Activated CD4-positive, alpha-beta T cell treated with anti-CD3 and anti-CD28 coated beads for 1 hour (primary cell): ENCODE measurements around the gene ARID4B.
"Not testable (repeated sequence)": the region's sequence is repeated elsewhere in the genome, so short reads cannot be mapped to it uniquely, and the experiment has no call there.

Experiments used
- DNase-seq: peaks from one replicate; pipeline ENCODE4 v3.0.0-alpha.2; 2020

ARID4B gene, protein sequence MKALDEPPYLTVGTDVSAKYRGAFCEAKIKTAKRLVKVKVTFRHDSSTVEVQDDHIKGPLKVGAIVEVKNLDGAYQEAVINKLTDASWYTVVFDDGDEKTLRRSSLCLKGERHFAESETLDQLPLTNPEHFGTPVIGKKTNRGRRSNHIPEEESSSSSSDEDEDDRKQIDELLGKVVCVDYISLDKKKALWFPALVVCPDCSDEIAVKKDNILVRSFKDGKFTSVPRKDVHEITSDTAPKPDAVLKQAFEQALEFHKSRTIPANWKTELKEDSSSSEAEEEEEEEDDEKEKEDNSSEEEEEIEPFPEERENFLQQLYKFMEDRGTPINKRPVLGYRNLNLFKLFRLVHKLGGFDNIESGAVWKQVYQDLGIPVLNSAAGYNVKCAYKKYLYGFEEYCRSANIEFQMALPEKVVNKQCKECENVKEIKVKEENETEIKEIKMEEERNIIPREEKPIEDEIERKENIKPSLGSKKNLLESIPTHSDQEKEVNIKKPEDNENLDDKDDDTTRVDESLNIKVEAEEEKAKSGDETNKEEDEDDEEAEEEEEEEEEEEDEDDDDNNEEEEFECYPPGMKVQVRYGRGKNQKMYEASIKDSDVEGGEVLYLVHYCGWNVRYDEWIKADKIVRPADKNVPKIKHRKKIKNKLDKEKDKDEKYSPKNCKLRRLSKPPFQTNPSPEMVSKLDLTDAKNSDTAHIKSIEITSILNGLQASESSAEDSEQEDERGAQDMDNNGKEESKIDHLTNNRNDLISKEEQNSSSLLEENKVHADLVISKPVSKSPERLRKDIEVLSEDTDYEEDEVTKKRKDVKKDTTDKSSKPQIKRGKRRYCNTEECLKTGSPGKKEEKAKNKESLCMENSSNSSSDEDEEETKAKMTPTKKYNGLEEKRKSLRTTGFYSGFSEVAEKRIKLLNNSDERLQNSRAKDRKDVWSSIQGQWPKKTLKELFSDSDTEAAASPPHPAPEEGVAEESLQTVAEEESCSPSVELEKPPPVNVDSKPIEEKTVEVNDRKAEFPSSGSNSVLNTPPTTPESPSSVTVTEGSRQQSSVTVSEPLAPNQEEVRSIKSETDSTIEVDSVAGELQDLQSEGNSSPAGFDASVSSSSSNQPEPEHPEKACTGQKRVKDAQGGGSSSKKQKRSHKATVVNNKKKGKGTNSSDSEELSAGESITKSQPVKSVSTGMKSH (N-terminal part only)

DNA sequence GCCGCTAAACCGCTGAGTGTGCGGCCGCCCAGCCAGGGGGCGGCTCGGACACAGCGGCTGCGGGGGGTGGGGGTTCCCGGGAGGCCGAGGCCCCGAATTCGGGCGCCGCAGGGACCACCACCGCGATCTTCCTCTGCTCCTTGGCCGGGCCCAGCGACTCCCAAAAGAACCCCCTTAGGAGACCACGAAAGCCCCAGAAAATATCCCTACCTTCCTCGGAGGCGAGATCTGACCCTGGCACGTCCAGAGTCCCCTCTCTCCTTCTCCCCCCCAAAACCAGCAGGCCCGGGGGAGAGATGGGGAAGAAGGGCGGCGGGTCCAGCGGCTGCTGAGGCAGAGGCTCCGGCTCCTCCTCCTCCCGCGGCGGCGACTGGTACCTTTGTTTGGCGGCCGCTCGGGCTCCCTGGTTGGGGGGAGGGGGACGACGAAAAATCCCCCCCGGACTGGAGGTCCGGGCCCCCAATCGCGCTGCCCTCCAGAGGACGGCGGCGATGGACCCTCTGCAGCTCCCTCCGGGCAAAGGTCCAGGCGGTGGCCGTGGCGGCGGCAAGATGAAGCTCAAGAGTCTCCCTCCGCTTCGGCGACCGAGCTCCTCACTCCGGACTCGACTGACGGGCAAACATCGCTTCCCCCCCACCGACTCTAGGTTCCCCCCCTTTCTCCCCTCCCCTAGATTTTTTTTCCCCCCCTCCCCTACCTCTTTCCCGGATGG lies at the start of gene ARID4B:
Gene ARID4B (minus strand): TSS at position 621 of the 712 bp plus-strand sequence. CDS start 1,260 bp downstream, outside the sequence.
- DNase-seq = no peak

DNA sequence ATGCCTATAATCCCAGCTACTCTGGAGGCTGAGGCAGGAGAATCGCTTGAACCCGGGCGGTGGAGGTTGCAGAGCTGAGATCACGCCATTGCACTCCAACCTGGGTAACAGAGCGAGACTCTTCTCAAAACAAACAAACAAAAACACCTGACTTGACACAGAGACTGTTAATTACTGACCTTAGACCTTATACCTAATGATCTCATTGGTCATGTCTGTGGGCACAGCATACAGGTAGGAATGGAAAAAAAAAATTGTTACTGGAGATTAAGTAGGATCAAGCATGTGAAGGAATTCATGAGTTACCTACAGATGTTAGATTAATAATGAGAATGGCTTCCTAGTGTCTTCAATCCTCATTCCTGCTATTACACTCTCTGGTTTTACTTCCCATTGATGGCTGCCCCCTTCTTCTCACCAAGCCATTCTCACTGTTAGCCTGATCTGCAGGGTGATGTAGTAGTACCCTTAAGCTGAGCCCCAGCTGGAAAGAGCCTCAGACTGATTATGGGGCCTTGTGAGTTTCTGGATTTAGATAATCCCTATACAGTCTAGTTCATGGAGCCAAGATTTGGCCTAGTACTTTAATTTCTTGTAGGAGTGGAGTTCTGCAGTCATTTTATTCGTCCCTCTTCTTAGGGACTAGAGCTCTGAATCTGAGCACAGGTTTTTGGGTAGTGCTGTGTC lies 48.1 kb upstream of the ARID4B start:
- no peak for DNase-seq

DNA sequence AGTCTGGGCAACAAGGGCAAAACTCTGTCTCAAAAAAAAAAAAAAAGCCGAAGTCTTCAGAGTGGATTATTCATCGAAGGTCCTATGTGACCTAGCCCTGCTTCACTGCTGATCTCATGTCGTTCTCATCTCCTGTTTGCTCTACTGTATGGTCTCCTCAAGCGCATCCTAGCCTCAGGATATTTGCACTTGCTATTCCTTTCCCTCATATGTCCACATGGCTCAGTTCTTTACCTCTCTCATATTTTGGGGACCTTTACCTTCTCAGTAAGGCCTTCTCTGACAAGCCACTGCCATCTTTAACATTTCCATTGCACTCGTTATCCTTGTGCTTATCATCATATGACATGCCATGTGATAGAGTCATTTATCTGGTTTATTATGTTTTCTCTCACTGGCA lies 41.8 kb upstream of the ARID4B start:
- DNase-seq = no peak

DNA sequence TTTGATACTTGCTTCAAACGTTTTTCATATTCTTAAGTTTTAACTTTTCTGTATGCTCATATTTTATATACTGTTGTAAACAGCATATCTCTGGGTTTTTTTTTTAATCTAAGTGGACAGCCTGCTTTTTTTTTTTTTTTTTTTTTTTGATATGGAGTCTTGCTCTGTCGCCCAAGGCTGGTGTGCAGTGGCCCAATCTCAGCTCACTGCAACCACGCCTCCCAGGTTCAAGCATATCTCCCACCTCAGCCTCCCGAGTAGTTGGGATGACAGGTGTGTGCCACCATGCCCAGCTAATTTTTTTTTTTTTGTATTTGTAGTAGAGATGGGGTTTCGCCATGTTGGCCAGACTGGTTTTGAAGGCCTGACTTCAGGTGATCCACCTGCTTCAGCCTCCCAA lies 40.4 kb upstream of the ARID4B start:
- no peak for DNase-seq

DNA sequence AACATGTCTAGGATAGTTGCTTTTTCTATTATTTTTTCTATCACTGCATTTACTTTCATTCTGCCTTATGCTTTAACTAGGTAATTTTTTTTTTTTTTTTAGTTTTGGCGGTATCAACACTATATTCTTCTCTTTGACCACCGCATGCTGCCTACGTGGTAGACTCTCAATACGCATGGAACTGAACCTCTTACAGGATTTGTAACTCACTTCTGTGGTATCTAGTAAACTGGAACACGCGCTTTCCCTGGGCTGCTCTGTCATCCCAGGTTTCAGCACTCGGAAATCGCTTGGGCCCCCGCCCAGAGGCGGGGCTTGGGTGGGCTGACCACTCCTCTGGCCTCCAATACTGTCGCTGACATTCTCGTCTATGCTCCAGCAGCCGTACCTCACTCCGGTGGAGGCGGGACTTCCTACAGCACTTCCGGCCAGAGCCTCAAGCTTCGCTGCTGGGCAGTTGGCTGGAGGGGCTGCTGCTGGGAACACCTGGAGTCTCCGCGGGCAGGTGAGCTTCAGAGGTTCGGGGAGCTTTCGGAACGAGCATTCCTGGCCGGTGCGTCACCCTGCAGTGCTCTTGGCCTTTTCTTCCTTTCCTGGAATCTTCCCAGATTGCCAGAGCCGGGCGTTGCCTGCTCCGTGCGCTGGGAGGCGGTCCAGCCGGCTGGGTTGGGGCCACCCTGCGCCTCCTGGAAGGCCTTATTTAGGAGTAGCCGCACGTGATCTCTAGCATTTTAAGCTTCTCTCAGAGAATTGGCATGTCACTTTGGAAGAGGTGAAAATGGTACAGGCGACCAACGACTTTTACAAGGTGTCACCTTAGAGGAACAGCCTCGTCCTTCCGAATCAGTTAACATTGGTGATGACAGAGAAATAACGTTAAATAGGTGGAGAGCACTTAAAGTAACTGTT lies 39.3 kb upstream of the ARID4B start, which contains the start of gene TBCE:
Gene TBCE (plus strand): TSS at position 428 of the 909 bp plus-strand sequence. CDS start 12,623 bp downstream, outside the sequence.
- DNase-seq = peak; percentile 63

DNA sequence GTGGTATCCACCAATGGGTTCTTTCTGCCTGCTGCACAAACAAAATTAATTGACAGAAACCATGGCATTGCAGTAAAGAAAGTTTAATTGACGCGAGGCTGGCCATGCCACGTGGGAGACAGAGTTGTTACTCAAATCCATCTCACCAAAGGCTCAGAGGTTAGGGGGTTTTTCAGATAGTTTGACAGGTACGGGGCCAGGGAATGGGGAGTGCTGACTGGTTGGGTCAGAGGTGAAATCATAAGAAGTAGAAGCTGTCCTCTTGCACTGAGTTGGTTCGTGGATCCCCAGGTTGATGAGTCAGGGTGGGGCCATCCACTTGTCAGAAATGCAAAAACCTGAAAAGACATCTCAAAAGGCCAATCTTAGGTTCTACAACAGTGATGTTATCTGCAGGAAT lies 38.3 kb upstream of the ARID4B start:
- DNase-seq = no peak

DNA sequence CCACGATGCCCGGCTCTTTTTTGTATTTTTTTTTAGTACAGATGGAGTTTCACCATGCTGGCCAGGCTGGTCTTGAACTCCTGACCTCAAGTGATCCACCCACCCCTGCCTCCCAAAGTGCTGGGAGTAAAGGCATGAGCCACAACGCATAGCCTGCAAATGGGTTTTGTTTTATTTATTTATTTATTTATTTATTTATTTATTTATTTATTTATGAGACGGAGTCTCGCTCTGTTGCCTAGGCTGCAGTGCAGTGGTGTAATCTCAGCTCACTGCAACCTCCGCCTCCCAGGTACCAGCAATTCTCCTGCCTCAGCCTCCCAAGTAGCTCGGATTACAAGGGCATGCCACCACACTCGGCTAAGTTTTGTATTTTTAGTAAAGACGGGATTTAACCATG lies 36.2 kb upstream of the ARID4B start:
- DNase-seq = not testable (repeated sequence)

DNA sequence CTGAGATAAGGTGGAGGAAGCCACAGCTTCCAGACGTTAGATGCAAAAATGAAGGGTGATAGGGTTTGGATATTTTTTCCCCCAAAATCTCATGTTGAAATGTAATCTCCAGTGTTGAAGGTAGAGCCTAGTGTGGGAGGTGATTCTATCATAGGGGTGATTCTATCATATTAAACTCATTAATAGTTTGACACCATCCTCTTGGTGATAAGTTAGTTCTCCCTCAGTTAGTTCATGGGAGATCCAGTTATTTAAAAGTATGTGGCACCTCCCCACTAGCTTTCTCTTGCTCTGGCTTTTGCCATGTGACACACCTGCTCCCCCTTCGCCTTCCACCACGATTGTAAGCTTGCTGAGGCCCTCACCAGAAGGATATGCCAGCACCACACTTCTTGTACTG lies 30.9 kb upstream of the ARID4B start:
- no peak for DNase-seq

DNA sequence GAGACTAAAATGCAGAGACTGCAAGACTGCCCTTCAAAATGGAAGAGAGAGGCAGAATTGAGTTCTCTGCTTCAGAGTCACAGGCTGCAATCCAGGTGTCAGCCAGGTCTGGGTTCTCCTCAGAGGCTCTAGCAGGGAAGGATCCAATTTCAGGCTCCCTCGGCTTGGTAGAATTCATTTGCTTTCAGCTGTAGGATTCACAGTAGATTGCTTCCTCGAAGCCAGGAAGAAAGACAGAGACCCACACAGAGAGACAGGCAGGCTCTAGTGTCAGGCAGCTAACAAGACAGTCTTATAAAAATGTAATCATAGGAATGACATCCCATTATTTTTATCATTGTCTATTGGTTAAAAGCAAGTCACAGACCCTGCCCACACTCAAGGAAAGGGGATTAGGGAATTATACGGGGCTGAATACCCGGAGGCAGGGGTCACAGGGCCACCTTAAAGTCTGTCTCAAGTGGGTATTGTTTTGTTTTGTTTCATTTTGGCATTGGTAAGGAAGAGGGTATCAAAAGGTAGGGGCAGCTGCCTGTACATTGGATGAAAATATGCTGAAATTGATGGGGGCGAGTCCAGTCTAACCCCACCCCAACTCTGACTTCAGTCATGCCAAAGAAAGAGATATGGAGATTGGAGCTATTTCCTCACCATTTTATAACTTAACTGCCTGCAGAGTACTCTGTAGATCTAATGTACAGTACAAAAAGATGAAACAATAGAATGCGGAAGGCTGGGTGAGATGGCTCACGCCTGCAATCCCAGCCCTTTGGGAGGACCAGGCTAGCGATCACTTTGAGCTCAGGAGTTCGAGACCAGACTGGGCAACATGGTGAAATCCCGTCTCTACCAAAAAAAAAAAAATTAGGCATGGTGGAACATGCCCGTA lies 29.8 kb upstream of the ARID4B start:
- DNase-seq = no peak

DNA sequence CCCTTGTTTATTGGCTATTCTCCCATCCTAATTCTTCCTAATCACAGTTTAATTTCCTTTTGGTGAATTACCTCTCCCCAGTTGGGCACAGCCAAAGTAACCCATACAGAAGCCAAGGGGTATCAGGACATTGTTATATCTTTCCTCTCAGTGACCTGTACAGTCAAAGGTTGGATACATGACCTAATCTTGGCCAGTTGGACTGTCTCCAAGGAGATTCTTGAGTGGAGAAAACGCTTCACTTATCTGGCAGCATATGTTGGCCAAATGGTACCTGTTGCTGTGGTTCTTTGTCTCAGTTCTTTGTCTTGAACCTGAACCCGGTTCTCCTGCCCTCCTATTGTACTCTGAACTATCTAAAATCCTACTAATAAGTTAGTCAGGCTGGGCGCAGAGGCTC lies 23.9 kb upstream of the ARID4B start:
- no peak for DNase-seq

DNA sequence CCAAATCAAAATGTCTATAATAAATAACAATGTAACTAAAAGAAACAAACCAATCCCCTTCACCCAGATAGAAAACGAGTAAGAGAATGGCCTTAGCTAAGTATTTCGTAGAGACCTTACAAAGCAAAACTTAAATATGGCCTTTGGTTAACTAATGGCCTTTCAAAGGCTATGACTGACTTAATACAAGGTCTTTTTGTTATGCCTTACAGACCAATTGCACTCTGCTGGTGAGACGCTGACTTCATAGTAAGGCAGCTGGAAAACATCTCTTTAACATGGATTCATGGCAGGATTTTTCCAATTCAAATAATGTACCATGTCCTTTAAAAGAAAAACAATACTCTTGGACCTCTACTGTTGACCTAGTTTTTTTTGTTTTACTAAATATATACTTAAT lies 23.5 kb upstream of the ARID4B start:
- no peak for DNase-seq

DNA sequence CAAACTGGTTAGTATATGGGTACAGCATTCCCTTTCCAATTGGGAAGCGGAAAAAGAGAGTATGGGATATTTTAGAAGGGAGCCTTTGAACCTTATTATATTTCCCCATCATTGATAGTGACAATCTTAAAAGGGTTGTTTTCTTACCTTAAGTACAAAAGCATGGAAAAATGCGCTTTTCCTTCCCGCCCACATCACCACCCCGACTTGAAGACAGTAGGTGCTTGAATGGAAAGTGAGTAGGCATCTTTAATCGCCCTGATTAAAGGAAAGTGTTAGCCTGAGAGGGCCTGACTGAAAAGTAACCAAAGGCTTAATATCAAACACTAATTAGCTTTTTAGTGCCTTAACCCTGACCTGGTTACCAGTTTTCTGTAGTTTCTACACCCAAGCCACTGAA lies 15.7 kb upstream of the ARID4B start:
- no peak for DNase-seq

DNA sequence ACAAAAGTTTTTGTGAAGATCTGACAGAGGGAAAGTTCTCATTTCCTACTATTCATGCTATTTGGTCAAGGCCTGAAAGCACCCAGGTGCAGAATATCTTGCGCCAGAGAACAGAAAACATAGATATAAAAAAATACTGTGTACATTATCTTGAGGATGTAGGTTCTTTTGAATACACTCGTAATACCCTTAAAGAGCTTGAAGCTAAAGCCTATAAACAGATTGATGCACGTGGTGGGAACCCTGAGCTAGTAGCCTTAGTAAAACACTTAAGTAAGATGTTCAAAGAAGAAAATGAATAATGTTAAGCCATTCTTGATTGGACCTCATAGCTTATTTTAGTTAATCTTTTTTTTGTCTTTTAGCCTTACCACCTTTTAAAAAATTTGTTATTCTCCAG lies 14.5 kb upstream of the ARID4B start:
- no peak for DNase-seq

DNA sequence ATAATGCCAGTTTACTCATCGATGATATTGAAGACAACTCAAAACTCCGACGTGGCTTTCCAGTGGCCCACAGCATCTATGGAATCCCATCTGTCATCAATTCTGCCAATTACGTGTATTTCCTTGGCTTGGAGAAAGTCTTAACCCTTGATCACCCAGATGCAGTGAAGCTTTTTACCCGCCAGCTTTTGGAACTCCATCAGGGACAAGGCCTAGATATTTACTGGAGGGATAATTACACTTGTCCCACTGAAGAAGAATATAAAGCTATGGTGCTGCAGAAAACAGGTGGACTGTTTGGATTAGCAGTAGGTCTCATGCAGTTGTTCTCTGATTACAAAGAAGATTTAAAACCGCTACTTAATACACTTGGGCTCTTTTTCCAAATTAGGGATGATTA lies 14.1 kb upstream of the ARID4B start:
- DNase-seq = no peak

DNA sequence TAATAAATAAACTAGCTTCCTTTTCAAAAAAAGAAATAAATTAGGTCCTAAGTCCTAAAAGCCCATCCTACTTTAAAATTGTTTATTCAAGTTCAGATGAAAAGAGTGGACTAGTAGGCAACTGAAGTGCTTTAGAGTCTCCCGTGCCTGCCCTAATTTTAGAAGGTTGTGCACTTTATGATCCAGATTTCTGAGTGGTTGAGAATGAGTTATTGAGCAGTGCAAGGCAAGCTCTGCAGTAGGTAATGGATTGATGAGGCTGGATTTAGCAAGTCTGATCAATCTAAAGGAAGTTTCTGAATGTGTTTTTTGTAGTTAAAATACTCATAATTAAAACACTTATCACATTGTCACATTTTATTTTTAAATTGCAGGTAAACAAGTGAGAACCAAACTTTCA lies 13.4 kb upstream of the ARID4B start:
- DNase-seq = no peak

DNA sequence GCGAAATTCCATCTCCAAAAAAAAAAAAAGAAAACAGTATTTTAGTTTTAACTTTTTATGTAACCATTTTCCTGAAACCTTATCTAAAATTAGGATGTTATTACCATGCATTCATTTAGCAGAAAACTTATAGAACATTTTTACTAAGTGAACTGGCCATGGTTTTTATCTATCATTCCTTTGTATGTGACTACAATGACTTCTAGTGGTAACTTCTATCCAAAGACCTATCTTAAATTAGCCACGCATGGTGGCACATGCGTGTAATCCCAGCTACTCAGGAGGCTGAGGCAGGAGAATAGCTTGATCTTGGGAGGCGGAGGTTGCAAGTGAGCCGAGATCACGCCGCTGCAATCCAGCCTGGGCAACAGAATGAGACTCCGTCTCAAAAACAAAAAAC lies 11.8 kb upstream of the ARID4B start:
- no peak for DNase-seq

DNA sequence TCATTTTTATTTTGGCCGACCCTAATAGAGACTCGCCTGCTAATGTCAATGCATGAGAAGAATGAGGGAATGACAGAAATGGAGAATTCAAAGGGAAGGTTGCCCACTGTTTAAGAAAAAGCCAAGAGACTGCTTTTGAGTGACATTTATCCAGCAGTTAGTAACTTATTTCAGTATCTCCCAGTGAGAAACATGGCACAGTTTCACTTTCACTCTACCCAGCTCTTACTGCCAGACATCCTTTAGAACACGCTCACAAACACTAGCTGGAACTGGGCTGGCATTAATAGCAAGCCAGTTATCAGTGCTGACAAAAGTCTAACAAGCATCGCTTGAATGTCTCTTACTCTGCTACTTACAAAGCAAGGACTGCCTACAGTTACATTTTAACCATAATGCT lies 8.9 kb upstream of the ARID4B start:
- DNase-seq = no peak

DNA sequence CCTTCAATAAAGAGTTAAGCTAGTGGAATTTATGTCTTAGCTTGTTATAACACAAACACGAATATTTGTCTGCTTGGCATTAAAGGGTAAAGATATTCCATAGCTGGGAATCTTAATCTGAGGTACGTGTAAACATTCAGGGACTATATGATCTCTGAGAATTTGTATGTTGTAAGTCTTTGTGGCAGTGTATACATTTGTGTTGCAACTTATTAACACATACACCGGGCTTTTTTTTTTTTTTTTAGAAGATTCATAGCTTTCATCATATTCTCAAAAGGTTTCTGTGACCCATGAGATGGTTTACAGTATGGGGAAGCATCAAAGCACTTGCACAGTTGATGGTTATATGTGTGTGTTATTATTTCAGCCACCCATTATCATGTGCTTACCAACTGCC lies 3.4 kb upstream of the ARID4B start:
- DNase-seq = no peak

DNA sequence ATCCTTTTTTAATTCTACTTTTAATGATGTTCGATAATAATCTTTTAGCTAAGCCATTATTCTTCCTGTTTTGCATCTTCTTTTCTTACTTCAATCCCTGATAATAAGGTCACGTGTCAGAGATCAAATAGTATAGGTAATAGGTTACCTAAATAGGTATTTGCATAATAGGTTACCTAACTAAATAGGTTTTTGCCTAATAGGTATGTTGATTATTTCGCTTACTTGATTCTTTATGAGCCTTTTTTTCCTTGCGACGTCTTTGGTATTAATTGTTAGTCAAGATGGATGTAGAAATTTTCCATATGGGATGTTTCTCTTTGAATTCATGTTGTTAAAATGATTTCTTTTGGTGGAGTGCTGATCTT lies 2.9 kb upstream of the ARID4B start:
- no peak for DNase-seq
